Natural killer cell (primary cell): Measurements from ENCODE around the gene ZNF839. TPM values are rescaled to one million over a fixed set of nuclear protein-coding genes. Genes with fewer than 3 reads are reported as not detected.

Source experiments
- ATAC-seq, 3 donors: fragments of 150-1000 bp in 2 of 3; fragments of 200-7000 bp in 1 of 3; cut with Tn5 transposase; 1 replicate in 1 of 3; 2 replicates in 2 of 3; pipeline ENCODE4 v1.10.0; 2021; ENCODE audit warnings: mild to moderate bottlenecking in 2 of 3, moderate library complexity in 2 of 3
- DNase-seq, 2 donors: peaks; one replicate each; pipeline versions ENCODE4 v3.0.0 to v3.0.0-alpha.2; 2013 to 2021; ENCODE audit warnings: mixed read lengths in 1 of 2
- H3K27ac ChIP-seq: one replicate; pipeline ENCODE4 v1.5.1; 2013; ENCODE audit warnings: mild to moderate bottlenecking, low read length
- H3K27me3 ChIP-seq: one replicate; pipeline ENCODE4 v1.6.1; 2013; ENCODE audit warnings: low read length; ENCODE audit not compliant: control insufficient read depth, insufficient read depth
- H3K36me3 ChIP-seq: one replicate; pipeline ENCODE4 v1.6.1; 2013; ENCODE audit warnings: low read length; ENCODE audit not compliant: control insufficient read depth, insufficient read depth
- H3K4me1 ChIP-seq: one replicate; pipeline ENCODE4 v1.6.1; 2013; ENCODE audit warnings: low read length; ENCODE audit not compliant: control insufficient read depth, insufficient read depth
- H3K4me3 ChIP-seq: one replicate; pipeline ENCODE4 v1.5.1; 2013; ENCODE audit warnings: low read length
- H3K9me3 ChIP-seq: one replicate; pipeline ENCODE4 v1.6.1; 2013; ENCODE audit warnings: low read length; ENCODE audit not compliant: control insufficient read depth, insufficient read depth
- H3K27ac Mint-ChIP-seq, 2 donors: one replicate each; pipeline ENCODE4 v1.8.0; 2022; ENCODE audit warnings: mild to moderate bottlenecking in 2 of 2, mixed read lengths in 2 of 2, moderate library complexity in 1 of 2
- H3K27me3 Mint-ChIP-seq, 2 donors: one replicate each; pipeline ENCODE4 v1.8.0; 2022; ENCODE audit warnings: low read depth in 2 of 2, mixed read lengths in 2 of 2
- H3K36me3 Mint-ChIP-seq: one replicate; pipeline ENCODE4 v1.8.0; 2022; ENCODE audit warnings: mixed read lengths
- H3K4me1 Mint-ChIP-seq, 2 donors: one replicate each; pipeline ENCODE4 v1.8.0; 2022; ENCODE audit warnings: mixed read lengths in 2 of 2
- H3K4me3 Mint-ChIP-seq: one replicate; pipeline ENCODE4 v1.8.0; 2022; ENCODE audit warnings: mild to moderate bottlenecking, moderate library complexity, mixed read lengths
- H3K9me3 Mint-ChIP-seq, 2 donors: one replicate each; pipeline ENCODE4 v1.8.0; 2022; ENCODE audit warnings: mixed read lengths in 2 of 2
- CTCF ChIP-seq: fragments of 200-600 bp; IDR thresholded peaks from one replicate; pipeline ENCODE4 v1.8.0; 2022; ENCODE audit warnings: antibody characterized with exemption
- WGBS: methylation state at CpG from one replicate; pipeline ENCODE4 v1.1.7; 2013; ENCODE audit warnings: missing lambda C conversion rate; ENCODE audit not compliant: insufficient coverage; 5-methylcytosine and 5-hydroxymethylcytosine counted together
- intact Hi-C: fragments of 100-400 bp; cut with micrococcal nuclease; formaldehyde crosslinking; loops from one replicate; pipeline ENCODE4 v1.14.2; 2022
- total RNA-seq, 4 donors: library from RNA; stranded (reverse); fragments of 120-200 nt in 1 of 4; gene quantifications; one replicate each; pipeline versions ENCODE4 v1.2.3 to v1.2.4, GENCODE V29; 2013 to 2022

ZNF839 gene
- total RNA-seq, 3 donors from 2014 or later (not counting 1 experiment from before 2014, with no cell fraction given): 13.3 to 20.4 (median 18.1) TPM

GRCh38 chr14:102338724-102339123 lies 19.2 kb downstream of the ZNF839 start:
- Mint-ChIP-seq H3K27ac (no peak overlapping the region), H3K36me3 (no peaks in the 10 kb centered on the region), H3K4me1 (no peaks in the 10 kb centered on the region), H3K9me3 (no peaks in the 10 kb centered on the region), H3K4me3 (no peak overlapping the region), H3K27me3 (no peaks in the 10 kb centered on the region)
- intact Hi-C loops: no loop called here
- Histone ChIP-seq H3K27me3 (no peaks in the 10 kb centered on the region), H3K4me1 (no peaks in the 10 kb centered on the region), H3K4me3 (no peak overlapping the region), H3K36me3 (peaks cover 22% of the 10 kb centered on the region), H3K27ac (no peak overlapping the region), H3K9me3 (no peaks in the 10 kb centered on the region)
- DNase-seq (no peak), ATAC-seq (no peak)
- 96% methylated on average over 9 of the region's 9 CpGs for WGBS
- TF ChIP-seq CTCF: no peak

DNA sequence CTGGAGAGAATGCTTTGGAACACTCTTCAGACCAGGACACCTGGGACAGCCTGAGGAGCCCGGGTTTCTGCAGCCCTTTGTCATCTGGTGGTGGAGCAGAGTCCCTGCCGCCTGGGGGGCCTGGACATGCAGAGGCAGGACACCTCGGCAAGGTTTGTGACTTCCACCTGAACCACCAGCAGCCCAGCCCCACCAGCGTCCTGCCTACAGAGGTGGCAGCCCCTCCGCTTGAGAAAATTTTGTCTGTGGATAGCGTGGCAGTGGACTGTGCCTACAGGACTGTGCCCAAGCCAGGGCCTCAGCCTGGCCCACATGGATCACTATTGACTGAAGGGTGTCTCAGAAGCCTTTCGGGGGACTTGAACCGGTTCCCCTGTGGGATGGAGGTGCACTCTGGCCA lies 22.0 kb downstream of the ZNF839 start:
- no peak overlapping the region for H3K4me3 ChIP-seq
- Mint-ChIP-seq H3K9me3 (no peaks in the 10 kb centered on the region), H3K4me1 (no peaks in the 10 kb centered on the region), H3K27me3 (no peaks in the 10 kb centered on the region), H3K4me3 (no peak overlapping the region), H3K27ac (no peak overlapping the region), H3K36me3 (no peaks in the 10 kb centered on the region)
- intact Hi-C loops: no loop called here
- H3K36me3 ChIP-seq: peaks cover 36% of the 10 kb centered on the region
- DNase-seq: no peak
- no peaks in the 10 kb centered on the region for H3K9me3 ChIP-seq
- ATAC-seq: no peak
- no peaks in the 10 kb centered on the region for H3K27me3 ChIP-seq
- WGBS: 96% methylated on average over 8 of the region's 8 CpGs
- TF ChIP-seq CTCF: no peak
- H3K27ac ChIP-seq: no peak overlapping the region
- no peaks in the 10 kb centered on the region for H3K4me1 ChIP-seq

DNA sequence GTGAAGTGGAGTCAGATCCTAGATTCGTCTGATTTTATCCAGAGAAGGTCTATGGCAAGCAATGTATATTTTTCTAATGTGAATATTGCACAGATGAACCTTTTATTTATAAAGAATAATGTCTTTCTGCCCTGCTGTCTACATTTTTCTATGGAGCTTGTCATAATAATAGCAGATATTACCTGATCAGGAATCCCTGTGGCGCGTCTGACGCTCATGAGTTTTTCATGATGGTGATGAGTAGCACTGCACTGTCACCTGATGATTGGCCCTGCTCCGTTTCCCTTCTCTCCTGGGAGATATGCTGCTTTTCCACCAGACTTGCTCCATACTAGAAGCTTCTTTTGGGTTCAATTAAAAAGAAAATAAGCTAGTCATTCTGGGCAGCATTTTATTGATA lies 22.7 kb downstream of the ZNF839 start:
- H3K36me3 Mint-ChIP-seq: no peaks in the 10 kb centered on the region
- no peak for ATAC-seq

More for the DNA sequence above, 22.7 kb downstream of the ZNF839 start:
- no peak for DNase-seq
- intact Hi-C loops: no loop called here
- Mint-ChIP-seq H3K27me3 (no peaks in the 10 kb centered on the region), H3K4me3 (no peak overlapping the region), H3K4me1 (no peaks in the 10 kb centered on the region), H3K27ac (no peak overlapping the region), H3K9me3 (no peaks in the 10 kb centered on the region)
- no peak overlapping the region for H3K27ac ChIP-seq
- no peaks in the 10 kb centered on the region for H3K9me3 ChIP-seq
- 98% methylated on average over 5 of the region's 5 CpGs for WGBS
- TF ChIP-seq CTCF: no peak
- H3K36me3 ChIP-seq: peaks cover 42% of the 10 kb centered on the region
- no peak overlapping the region for H3K4me3 ChIP-seq
- no peaks in the 10 kb centered on the region for H3K27me3 ChIP-seq
- H3K4me1 ChIP-seq: no peaks in the 10 kb centered on the region
